ENCODE measurements around the gene SYTL3.

SYTL3 gene

DNA sequence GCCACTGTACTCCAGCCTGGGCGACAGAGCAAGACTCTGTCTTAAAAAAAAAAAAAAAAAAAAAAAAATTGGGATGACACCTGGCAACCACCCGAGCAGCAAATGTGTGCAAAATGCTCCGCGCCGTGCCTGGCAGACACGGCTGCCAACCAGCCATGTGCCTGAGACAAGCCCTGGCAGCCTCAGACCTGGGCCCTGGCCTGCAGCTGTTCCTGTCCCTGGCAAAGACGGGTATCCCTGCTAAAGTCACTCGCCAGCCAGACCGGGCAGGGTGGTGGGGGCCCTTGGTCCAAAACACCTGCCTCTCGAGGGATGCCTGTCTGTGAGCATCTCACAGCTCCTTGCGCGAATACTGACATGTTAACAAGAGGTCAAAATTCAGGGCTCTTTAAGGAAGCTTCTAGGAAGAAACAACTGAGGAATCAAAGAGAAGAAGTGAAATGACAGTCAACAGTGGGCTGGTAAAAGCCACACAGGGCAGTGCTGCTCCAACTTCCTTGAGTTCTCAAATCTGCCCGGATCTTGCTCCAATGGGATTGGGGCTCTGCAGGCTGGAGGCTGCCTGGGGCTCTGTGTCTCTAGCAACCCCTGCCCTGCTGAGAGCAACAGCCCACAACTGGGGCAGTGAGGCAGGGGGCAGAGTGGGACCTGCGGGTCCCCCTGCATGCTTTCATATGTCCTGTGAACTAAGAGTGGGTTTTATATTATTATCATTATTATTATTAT lies 53.4 kb downstream of the SYTL3 start:
- no peak for DNase-seq

GRCh38 chr6:158703837-158704822 lies 54.3 kb downstream of the SYTL3 start:
- peak; percentile 49 to 61 for DNase-seq

DNA sequence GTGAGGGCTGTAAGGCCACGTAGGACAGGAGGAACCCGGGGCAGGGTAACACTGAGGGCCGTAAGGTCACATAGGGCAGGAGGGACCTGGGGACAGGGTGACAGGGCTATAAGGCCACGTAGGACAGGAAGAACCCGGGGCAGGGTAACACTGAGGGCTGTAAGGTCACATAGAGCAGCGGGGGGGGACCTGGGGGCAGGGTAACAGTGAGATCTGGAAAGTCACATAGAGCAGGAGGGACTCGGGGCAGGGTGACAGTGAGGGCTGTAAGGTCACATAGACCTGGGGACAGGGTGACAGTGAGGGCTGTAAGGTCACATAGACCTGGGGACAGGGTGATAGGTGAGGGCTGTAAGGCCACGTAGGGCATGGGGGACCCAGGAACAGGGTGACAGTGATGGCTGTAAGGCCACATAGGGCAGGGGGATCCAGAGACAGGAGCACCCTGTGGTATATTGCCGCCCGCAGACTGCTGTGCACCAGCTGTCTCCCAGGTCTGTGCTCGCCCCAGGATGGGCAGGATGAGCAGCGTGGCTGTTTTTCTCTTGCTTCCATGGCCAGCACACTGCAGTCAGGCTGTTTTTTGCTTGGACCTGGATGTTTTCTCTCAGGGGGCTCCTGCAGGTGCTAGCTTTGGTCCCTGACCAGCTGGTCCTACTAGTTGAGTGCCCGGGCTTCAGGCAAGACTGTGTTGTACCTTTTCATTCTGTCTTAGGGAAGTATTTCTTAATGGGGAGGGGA lies 55.7 kb downstream of the SYTL3 start:
- no peak for DNase-seq

GRCh38 chr6:158706369-158706982 lies 56.6 kb downstream of the SYTL3 start:
- peak; percentile 29 to 34 for DNase-seq

DNA sequence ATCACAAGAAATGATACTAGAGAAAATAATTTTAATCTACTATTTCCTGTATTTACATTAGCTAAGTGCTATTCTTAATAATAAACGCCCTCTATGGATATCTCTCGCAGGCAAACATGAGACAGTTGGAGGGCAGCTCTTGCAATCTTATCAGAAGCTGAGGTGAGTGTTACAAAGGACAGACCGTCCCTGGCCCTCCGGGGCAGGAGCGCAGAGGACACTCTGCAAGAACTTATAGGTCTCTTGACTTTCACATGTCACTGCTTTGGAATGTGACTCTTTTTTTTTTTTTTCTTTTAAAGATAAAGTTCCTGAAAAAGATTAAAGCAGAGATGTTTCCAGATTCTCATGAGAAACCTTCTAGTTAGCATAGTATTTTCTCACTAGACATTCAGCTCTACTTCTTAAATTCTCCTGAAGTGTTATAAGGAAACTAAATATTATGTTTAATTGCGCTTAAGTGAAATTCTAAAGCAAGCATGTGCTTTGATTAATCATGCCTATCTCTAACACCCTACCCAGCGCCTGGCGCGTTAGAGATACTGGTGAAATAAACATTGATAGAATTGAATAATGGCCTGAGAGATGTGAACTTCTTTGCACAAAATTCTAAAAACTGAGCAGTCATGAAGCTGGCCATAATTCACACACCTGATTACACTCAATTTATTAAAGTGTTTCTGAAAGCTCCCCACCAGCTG lies 57.4 kb downstream of the SYTL3 start:
- no peak for DNase-seq

- DNase-seq, result no peak
Measured at GRCh38 chr6:158707821-158708195, 58.0 kb downstream of the SYTL3 start.

DNA sequence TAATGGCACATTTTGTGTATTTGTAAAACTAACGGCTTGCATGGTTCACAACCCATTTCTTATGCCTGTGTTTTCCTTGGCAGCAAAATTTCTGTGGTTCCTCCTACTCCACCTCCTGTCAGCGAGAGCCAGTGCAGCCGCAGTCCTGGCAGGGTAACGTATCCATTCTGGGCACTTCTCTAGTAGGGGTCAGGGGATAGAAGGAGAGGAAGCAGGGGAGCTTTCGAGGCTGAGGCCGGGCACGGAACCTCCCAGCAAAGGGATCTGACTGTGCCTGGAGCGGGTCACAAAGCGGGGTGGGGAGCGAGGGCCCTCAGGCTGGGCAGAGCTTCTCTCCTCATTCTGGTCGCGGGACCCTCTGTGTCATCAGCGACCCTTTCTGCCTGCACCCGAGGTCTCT lies 58.4 kb downstream of the SYTL3 start:
- peak in 1 of 2 experiments; percentile 15 for DNase-seq

- DNase-seq, result no peak
Measured at GRCh38 chr6:158709809-158710208, 60.0 kb downstream of the SYTL3 start.

GRCh38 chr6:158711264-158711663 lies 61.4 kb downstream of the SYTL3 start:
- no peak for DNase-seq

- no peak for DNase-seq
Measured at GRCh38 chr6:158713469-158713868, 63.6 kb downstream of the SYTL3 start.

- DNase-seq, result no peak
Measured at GRCh38 chr6:158714706-158715105, 64.9 kb downstream of the SYTL3 start.

DNA sequence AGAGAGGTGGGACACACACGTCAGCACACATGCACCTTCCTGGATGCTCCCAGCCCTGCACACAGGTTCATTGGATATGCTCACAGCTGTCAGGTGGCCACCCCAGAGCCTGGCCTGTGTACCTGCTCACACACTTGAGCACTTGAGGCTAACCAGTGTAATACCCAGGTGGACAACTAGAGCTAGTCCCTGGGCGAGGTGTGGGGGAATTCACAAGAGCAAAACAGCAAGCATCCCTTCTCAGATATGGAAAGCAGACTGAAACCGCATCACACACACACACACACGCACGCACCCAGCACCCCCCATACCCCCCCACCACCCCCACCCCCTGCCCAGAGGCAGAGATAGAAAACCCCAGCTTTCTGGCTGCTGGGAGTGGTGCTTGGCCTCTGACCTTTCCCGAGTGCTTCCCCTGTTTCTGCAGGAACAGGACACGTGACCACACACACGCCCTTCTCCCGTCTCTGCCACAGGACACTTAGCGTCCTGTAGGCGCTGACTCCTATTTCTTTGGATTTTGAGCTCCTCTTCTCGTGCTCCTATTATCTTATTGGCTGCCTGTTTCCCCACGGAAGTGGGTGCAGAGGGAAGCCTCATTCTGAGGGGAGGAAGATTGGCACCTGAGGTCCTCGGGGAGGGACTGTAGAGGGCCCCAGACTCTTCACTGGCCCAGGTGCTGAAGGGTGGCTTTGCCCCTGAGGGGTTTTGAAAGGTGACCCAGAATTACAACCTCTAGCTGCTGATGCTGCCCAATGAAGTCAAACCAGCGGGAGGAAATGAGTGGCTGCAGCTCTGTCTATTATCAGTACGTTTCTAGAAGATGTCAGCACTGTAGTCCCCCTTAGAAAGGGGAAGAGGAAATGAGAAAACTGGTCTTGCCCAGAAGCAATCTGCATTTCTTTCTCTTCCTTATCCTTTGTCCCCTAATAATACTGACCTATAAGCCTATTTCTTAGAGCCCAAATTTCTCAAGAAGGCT lies 65.8 kb downstream of the SYTL3 start:
- DNase-seq, result peak; percentile 46 to 54

DNA sequence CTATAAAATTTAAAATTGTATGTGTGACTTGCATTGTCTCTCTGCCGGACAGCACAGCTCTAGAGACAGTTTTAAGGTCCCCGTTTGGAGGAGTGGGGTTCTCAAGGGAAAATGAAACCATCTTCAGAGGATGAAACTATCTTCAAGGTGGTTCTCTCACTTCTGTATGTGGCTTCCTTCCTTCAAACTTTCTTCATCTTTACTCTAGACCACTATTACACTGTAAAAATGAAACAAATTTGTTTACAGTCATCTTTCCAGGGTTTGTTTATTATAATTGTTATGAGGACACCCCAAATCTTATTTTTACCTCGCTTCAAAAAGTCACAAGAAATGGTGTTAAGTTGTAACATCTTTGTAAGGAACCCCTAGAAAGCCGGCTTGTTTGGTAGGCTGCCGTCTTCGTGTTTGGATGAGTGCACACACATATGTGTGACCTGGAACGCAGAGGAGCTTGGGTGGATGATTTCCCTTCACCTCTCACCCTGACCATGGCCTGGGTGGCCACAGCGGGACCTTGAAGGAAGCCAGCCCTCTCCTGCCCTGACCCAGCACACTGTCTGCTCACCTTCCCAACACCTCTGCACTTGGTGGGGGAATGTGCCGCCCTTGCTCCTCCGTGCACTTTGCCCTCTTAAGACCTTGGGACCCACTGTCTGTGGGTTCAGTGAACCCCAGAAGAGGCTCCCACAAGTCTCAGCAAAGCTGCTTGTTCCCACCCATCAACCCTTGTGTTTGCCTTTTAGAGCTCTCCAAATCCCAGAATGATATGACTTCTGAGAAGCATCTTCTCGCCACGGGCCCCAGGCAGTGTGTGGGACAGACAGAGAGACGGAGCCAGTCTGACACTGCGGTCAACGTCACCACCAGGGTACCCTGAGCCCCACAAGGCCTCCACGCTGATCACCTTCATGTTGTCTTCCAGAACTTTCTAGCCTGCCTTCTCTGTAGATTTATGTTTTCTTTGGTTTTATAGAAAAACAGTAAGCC lies 67.8 kb downstream of the SYTL3 start:
- no peak for DNase-seq

DNA sequence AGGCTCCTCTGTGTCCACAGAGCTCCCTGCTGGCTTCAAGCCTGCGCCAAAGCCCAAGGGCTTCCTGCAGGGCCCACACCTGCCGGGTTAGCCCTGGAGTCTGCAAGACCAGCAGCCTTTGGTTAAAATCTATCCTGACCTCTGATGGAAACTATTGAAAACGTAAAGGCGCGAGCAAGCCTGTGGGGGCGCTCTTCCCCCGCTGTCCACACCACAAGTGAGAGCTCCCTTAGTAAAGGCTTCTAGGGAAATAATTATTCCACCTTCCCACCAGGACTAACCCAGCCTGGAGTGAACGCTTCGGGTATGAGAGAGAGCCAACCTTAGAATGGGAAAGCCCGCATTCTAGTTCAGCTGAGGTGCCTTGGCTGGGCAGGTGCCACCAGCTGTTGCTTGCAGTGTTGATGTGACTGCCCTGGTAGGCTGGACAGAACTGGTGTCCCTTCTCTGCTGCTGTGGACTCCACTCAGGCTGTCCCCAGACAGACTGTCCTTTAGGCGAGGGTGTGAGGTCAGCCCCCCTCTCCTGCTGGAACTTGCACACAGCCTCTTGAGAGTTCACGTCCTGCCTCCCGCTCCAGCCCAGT lies 68.7 kb downstream of the SYTL3 start:
- DNase-seq, result peak; percentile 18 to 48

- DNase-seq, result no peak
Measured at GRCh38 chr6:158722176-158722729, 72.4 kb downstream of the SYTL3 start.

DNA sequence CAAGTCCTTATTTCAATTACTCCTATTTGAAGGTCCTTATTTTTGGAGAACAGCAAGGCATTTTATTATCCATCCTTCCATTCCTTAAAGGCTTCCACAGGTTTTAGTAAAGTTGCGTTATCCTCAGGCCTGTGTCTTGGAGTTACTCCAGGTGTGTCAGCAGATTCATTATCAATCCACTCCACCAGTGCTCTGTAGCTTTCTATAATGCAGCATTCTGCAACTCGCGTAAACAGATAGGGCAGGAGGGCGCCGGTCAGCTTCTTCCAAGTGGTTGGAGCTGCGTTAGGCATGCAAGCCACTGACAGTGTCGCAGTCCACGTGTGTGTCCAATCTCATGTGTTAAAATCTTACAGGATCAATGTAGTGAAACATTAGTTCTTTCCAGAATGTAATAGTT lies 75.8 kb downstream of the SYTL3 start:
- DNase-seq, result no peak

GRCh38 chr6:158729906-158730540 lies 80.2 kb downstream of the SYTL3 start:
- DNase-seq, result peak; percentile 87 to 93

- DNase-seq, result no peak
Measured at GRCh38 chr6:158730541-158730907, 80.7 kb downstream of the SYTL3 start.

Measured in Kasumi-1 (cell line).